ENCODE measurements around the gene FBRSL1. TPM values are rescaled to one million over a fixed set of nuclear protein-coding genes. Genes with fewer than 3 reads are reported as not detected.

FBRSL1 gene
- total RNA-seq, 4 donors from 2014 or later: 5.9 to 34.3 (median 23.4) TPM

- 85 to 92% methylated on average over 3 to 4 of the region's 19 CpGs for WGBS, 2 donors
- no peak for TF ChIP-seq POLR2A (IDR thresholded peaks at IDR 0.05)
- TF ChIP-seq CTCF (IDR thresholded peaks at IDR 0.05): no peak
These were observed 67.5 kb downstream of the FBRSL1 start for GRCh38 chr12:132557291-132558015.

GRCh38 chr12:132558042-132558856 is 68.3 kb downstream of the FBRSL1 start:
- Histone ChIP-seq H3K4me1 (peaks cover 13 to 30% (median 20%) of the 10 kb centered on the region in 3 donors), H3K36me3 (peaks cover 0 to 11% (median 0%) of the 10 kb centered on the region in 3 donors), H3K9me3 (no peaks in the 10 kb centered on the region), H3K27ac (no peak overlapping the region), H3K4me3 (no peak overlapping the region), H3K27me3 (peaks cover 0 to 10% (median 0%) of the 10 kb centered on the region in 4 donors)
- 59 to 64% methylated on average over 6 to 13 of the region's 35 CpGs for WGBS, 2 donors
- intact Hi-C loops (cut with DNase I): no loop called here
- TF ChIP-seq POLR2A (IDR thresholded peaks at IDR 0.05): no peak
- DNase-seq: no peak

More at GRCh38 chr12:132557291-132558015, 67.5 kb downstream of the FBRSL1 start:
- intact Hi-C loops (cut with DNase I): no loop called here
- Histone ChIP-seq H3K9me3 (no peaks in the 10 kb centered on the region), H3K4me3 (no peak overlapping the region), H3K4me1 (peaks cover 13 to 30% (median 20%) of the 10 kb centered on the region in 3 donors), H3K36me3 (peaks cover 0 to 19% (median 0%) of the 10 kb centered on the region in 3 donors), H3K27ac (no peak overlapping the region), H3K27me3 (peaks cover 0 to 10% (median 0%) of the 10 kb centered on the region in 4 donors)
- no peak for DNase-seq

GRCh38 chr12:132558861-132559623 is 69.1 kb downstream of the FBRSL1 start:
- no peak for TF ChIP-seq CTCF (IDR thresholded peaks at IDR 0.05)
- TF ChIP-seq POLR2A (IDR thresholded peaks at IDR 0.05): no peak
- Histone ChIP-seq H3K9me3 (no peaks in the 10 kb centered on the region), H3K27me3 (peaks cover 0 to 10% (median 0%) of the 10 kb centered on the region in 4 donors), H3K4me1 (peaks cover 13 to 30% (median 20%) of the 10 kb centered on the region in 3 donors), H3K36me3 (peaks cover 0 to 3% (median 0%) of the 10 kb centered on the region in 3 donors), H3K27ac (no peak overlapping the region), H3K4me3 (peak overlapping the region; percentile 51 to 73 (median 59))
- 51 to 58% methylated on average over 15 of the region's 45 CpGs for WGBS, 2 donors
- no peak for DNase-seq
- intact Hi-C loops (cut with DNase I): no loop called here

GRCh38 chr12:132559652-132560363 is 69.9 kb downstream of the FBRSL1 start:
- 0% methylated on average over 4 of the region's 98 CpGs; no CpG with 5 or more reads in 1 of the 2 donors for WGBS, 2 donors
- Histone ChIP-seq H3K27me3 (peaks cover 0 to 10% (median 0%) of the 10 kb centered on the region in 4 donors), H3K36me3 (peaks cover 0 to 1% (median 0%) of the 10 kb centered on the region in 3 donors), H3K4me3 (peak overlapping the region; percentile 51 to 73 (median 59)), H3K9me3 (no peaks in the 10 kb centered on the region), H3K27ac (peak overlapping the region in 3 of 4 donors; percentile 11 to 52 (median 50)), H3K4me1 (peaks cover 13 to 30% (median 20%) of the 10 kb centered on the region in 3 donors)
- intact Hi-C loops (cut with DNase I): no loop called here
- DNase-seq: no peak
- peak in 1 of 4 donors; percentile 31 for TF ChIP-seq POLR2A (IDR thresholded peaks at IDR 0.05)
- no peak for TF ChIP-seq CTCF (IDR thresholded peaks at IDR 0.05)

GRCh38 chr12:132560364-132560613 is 70.3 kb downstream of the FBRSL1 start:
- TF ChIP-seq CTCF (IDR thresholded peaks at IDR 0.05): no peak
- TF ChIP-seq POLR2A (IDR thresholded peaks at IDR 0.05): no peak
- no peaks in the 10 kb centered on the region for H3K9me3 ChIP-seq
- peaks cover 0 to 6% (median 0%) of the 10 kb centered on the region in 3 donors for H3K36me3 ChIP-seq
- peak overlapping the region in 3 of 4 donors; percentile 11 to 52 (median 50) for H3K27ac ChIP-seq
- intact Hi-C loops (cut with DNase I): no loop called here
- H3K27me3 ChIP-seq: peaks cover 0 to 10% (median 0%) of the 10 kb centered on the region in 4 donors
- DNase-seq: no peak
- H3K4me3 ChIP-seq: peak overlapping the region; percentile 51 to 73 (median 59)
- WGBS, 2 donors: no CpG with 5 or more reads among the region's 36 CpGs
- peaks cover 13 to 30% (median 20%) of the 10 kb centered on the region in 3 donors for H3K4me1 ChIP-seq
